Ovary (tissue), 3 donors: Measurements from ENCODE around the gene ARHGEF39.

Experiments used
- CTCF ChIP-seq, 3 donors: fragments of 450-650 bp in 2 of 3; fragments of 200-600 bp in 1 of 3; IDR thresholded peaks; one replicate each; pipeline versions ENCODE4 v1.5.1 to v1.8.0; 2016 to 2022; ENCODE audit warnings: antibody characterized with exemption in 3 of 3, mild to moderate bottlenecking in 1 of 3
- EP300 ChIP-seq: sonication (generic); formaldehyde crosslinking; IDR thresholded peaks from one replicate; pipeline ENCODE4 v1.6.1; 2017; ENCODE audit warnings: antibody characterized with exemption
- POLR2A ChIP-seq: fragments of 450-650 bp; IDR thresholded peaks from one replicate; pipeline ENCODE4 v1.6.1; 2017; ENCODE audit warnings: antibody characterized with exemption, mild to moderate bottlenecking, moderate library complexity
- donor health status: DM: no; HTN: no; CAD: no.

GRCh38 chr9:35706951-35707350, 42.0 kb upstream of the ARHGEF39 start:
- TF ChIP-seq CTCF (IDR thresholded peaks at IDR 0.05) (no peak), POLR2A (no peak), EP300 (no peak)
